AG04450 (cell line): ENCODE data around the gene ARMH2. TPM values are rescaled to one million over a fixed set of nuclear protein-coding genes. Genes with fewer than 3 reads are reported as not detected.

Experiments
- CTCF ChIA-PET: fragments of 300-600, 350-600 bp; formaldehyde crosslinking; extraction: SDS; loops from one replicate; lab custom pipeline; 2022; ENCODE audit warnings: antibody characterized with exemption, inconsistent platforms; lab: Charles Lee
- POLR2A ChIA-PET: fragments of 350-600 bp; formaldehyde crosslinking; extraction: SDS; loops from one replicate; lab custom pipeline; 2021; ENCODE audit warnings: antibody characterized with exemption, inconsistent platforms; lab: Yijun Ruan, JAX
- DNase-seq: peaks from one replicate; pipeline ENCODE4 v3.0.0-alpha.2; 2011; ENCODE audit warnings: low read depth, low spot score
- H3K27ac ChIP-seq: one replicate; pipeline ENCODE4 v1.5.1; 2012; ENCODE audit warnings: low read depth, low read length, control low read depth
- H3K27me3 ChIP-seq: one replicate; pipeline ENCODE4 v1.6.0; 2012; ENCODE audit warnings: low read length; ENCODE audit not compliant: control insufficient read depth, insufficient read depth
- H3K4me3 ChIP-seq: 2 replicates; pipeline ENCODE4 v1.5.1; 2011; ENCODE audit warnings: mild to moderate bottlenecking, low read depth, low read length, control low read depth
- H3K9me3 ChIP-seq: 2 replicates; pipeline ENCODE4 v1.5.1; 2012; ENCODE audit warnings: low read length; ENCODE audit not compliant: control insufficient read depth, insufficient read depth
- polyA plus RNA-seq: library from polyadenylated mRNA; depleted of rRNA; stranded (reverse); fragments of >200 nt; gene quantifications from 2 replicates; pipeline ENCODE4 v1.2.3, GENCODE V29; 2011; rRNA removed
- TF ChIP-seq, protein P1 (sequence below): IDR thresholded peaks from 2 replicates; pipeline ENCODE4 v1.5.1; 2011; ENCODE audit warnings: low read depth, low read length, control low read depth, inconsistent platforms

ARMH2 gene
- polyA plus RNA-seq, 1 experiment = not detected

DNA sequence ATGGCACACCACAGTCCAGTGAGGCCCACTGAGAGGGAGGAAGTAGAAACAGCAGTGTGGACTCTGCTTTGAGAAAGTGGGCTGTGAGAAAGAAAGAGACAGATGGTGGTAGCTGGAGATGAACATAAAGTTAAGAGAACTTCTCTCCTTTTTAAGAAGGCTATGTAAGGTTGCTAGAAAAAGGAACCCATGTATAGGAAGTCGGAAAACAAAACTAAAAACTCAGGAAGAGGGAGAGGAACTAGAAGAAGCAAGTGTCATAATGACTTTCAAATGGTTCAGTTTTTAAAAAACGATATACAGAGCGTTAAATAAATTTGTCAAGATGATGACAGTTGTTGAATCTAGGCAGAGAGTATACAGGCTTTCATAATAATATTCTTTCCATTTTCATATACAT, 49.4 kb downstream of the ARMH2 start:
- TF ChIP-seq, protein P1, sequence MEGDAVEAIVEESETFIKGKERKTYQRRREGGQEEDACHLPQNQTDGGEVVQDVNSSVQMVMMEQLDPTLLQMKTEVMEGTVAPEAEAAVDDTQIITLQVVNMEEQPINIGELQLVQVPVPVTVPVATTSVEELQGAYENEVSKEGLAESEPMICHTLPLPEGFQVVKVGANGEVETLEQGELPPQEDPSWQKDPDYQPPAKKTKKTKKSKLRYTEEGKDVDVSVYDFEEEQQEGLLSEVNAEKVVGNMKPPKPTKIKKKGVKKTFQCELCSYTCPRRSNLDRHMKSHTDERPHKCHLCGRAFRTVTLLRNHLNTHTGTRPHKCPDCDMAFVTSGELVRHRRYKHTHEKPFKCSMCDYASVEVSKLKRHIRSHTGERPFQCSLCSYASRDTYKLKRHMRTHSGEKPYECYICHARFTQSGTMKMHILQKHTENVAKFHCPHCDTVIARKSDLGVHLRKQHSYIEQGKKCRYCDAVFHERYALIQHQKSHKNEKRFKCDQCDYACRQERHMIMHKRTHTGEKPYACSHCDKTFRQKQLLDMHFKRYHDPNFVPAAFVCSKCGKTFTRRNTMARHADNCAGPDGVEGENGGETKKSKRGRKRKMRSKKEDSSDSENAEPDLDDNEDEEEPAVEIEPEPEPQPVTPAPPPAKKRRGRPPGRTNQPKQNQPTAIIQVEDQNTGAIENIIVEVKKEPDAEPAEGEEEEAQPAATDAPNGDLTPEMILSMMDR = no peak
- H3K27ac ChIP-seq = no peak overlapping the region
- ChIA-PET POLR2A (no interaction called here), CTCF (no interaction called here)
- no peak for DNase-seq
- H3K27me3 ChIP-seq = no peaks in the 10 kb centered on the region
- no peak overlapping the region for H3K4me3 ChIP-seq
- no peaks in the 10 kb centered on the region for H3K9me3 ChIP-seq

Other genes with a start within 250 kb of the ARMH2 start
- 0.01 TPM in 1 of 2 replicates, not detected in the other for gene KIAA0319, start 152.7 kb downstream of the ARMH2 start, polyA plus RNA-seq
- gene TDP2, start 132.0 kb downstream of the ARMH2 start, polyA plus RNA-seq = 36.3 and 46.6 TPM in 2 replicates
- 43.8 and 50.3 TPM in 2 replicates for gene ACOT13, start 131.8 kb downstream of the ARMH2 start, polyA plus RNA-seq
- gene C6orf62, start 79.8 kb downstream of the ARMH2 start, polyA plus RNA-seq = 76.4 and 111 TPM in 2 replicates
- gene GMNN, start 24.0 kb downstream of the ARMH2 start, polyA plus RNA-seq = 17.4 and 22.0 TPM in 2 replicates
- gene RIPOR2, start 137.0 kb upstream of the ARMH2 start, polyA plus RNA-seq = 7.3 TPM in 2 replicates